Lung (tissue), 12 donors: ENCODE data around the gene RASSF5. TPM values are rescaled to one million over a fixed set of nuclear protein-coding genes. Genes with fewer than 3 reads are reported as not detected.

ENCODE experiments used
- ATAC-seq: fragments of 200-7000 bp; cut with Tn5 transposase; one replicate; pipeline ENCODE4 v1.9.1; 2020; ENCODE audit warnings: moderate number of reproducible peaks; ENCODE audit not compliant: insufficient read depth, low FRiP score
- DNase-seq, 3 donors: peaks; one replicate each; pipeline ENCODE4 v3.0.0-alpha.2; 2013 to 2017
- H3K27ac ChIP-seq, 2 donors: one replicate each; pipeline ENCODE4 v1.5.1; 2013; ENCODE audit warnings: mild to moderate bottlenecking in 2 of 2, moderate library complexity in 2 of 2, control low read depth in 1 of 2, inconsistent platforms in 1 of 2, low read depth in 1 of 2, low read length in 1 of 2
- H3K27me3 ChIP-seq, 3 donors: one replicate each; pipeline ENCODE4 v1.5.1; 2013; ENCODE audit warnings: low read length in 2 of 3; ENCODE audit not compliant: control insufficient read depth in 3 of 3, insufficient read depth in 3 of 3
- H3K36me3 ChIP-seq, 4 donors: one replicate each; pipeline ENCODE4 v1.5.1; 2013; ENCODE audit warnings: low read length in 4 of 4, mild to moderate bottlenecking in 1 of 4, moderate library complexity in 1 of 4; ENCODE audit not compliant: control insufficient read depth in 4 of 4, insufficient read depth in 4 of 4
- H3K4me1 ChIP-seq, 5 donors: one replicate each; pipeline ENCODE4 v1.5.1; 2013; ENCODE audit warnings: low read length in 5 of 5, mild to moderate bottlenecking in 2 of 5, moderate library complexity in 1 of 5; ENCODE audit not compliant: control insufficient read depth in 5 of 5, insufficient read depth in 5 of 5
- H3K4me3 ChIP-seq: one replicate; pipeline ENCODE4 v1.5.1; 2013; ENCODE audit warnings: mild to moderate bottlenecking, control low read depth, moderate library complexity
- H3K9ac ChIP-seq, 2 donors: one replicate each; pipeline ENCODE4 v1.5.1; 2013; ENCODE audit warnings: low read length in 2 of 2, control low read depth in 1 of 2; ENCODE audit not compliant: insufficient read depth in 1 of 2
- H3K9me3 ChIP-seq, 4 donors: one replicate each; pipeline ENCODE4 v1.5.1; 2013; ENCODE audit warnings: low read length in 3 of 4, mild to moderate bottlenecking in 1 of 4, moderate library complexity in 1 of 4; ENCODE audit not compliant: control insufficient read depth in 4 of 4, insufficient read depth in 3 of 4
- CTCF ChIP-seq: IDR thresholded peaks from 2 replicates; pipeline ENCODE4 v1.5.1; 2012; ENCODE audit warnings: mild to moderate bottlenecking; ENCODE audit errors: control extremely low read depth, extremely low read depth
- WGBS, 2 donors: extraction: QIAGEN DNeasy Blood & Tissue Kit; methylation state at CpG; one replicate each; pipeline ENCODE4 v1.1.7; 2013; 5-methylcytosine and 5-hydroxymethylcytosine counted together
- polyA plus RNA-seq, 2 donors: library from polyadenylated mRNA; stranded (reverse); fragments of 200-250 nt; gene quantifications; one replicate each; pipeline ENCODE4 v1.2.1, GENCODE V29; 2013
- total RNA-seq, 2 donors: library from RNA; depleted of rRNA in 1 of 2; stranded (reverse); fragments of >200 nt in 1 of 2; gene quantifications; one replicate each; pipeline ENCODE4 v1.2.1, GENCODE V29; 2014 to 2021
- donor health status: control.
- donor health status: control.
- donor health status: Bipolar disorder and iron deficiency.
- donor health status: healthy.
- donor health status: DM: yes; HTN: yes; CAD: no.

Gene RASSF5
- total and polyA plus RNA-seq, 4 donors: 10.3 to 38.2 (median 30.7) TPM

GRCh38 chr1:206578068-206578977 is 71.0 kb downstream of the RASSF5 start:
- no peak for ATAC-seq
- 67 to 78% methylated on average over 10 of the region's 10 CpGs for WGBS, 2 donors
- H3K27ac ChIP-seq: peak overlapping the region in 1 of 2 donors; percentile 32

DNA sequence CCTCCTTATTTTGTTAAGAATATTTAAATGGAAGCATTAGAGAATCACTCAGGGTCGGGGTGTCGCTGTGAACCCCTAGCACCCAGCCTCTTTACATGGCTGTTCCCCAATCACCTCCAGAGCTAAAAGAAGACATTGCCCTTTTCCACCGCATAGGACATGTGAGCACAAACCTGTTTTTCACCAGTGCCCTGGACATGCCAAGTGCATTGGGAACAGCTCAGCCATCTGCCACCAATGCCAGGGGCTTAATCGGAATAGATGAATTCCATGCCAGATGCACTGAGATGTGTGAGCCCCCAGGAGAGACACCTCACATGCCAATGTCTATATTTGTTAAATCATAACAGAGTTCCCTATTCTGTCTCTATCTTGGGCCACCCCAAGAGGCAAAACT is 71.6 kb downstream of the RASSF5 start:
- Histone ChIP-seq H3K27ac (no peak overlapping the region), H3K9me3 (no peaks in the 10 kb centered on the region), H3K36me3 (peaks cover 0 to 3% (median 0%) of the 10 kb centered on the region in 4 donors), H3K27me3 (no peaks in the 10 kb centered on the region), H3K4me1 (peaks cover 0 to 19% (median 3%) of the 10 kb centered on the region in 5 donors), H3K4me3 (no peak overlapping the region), H3K9ac (no peak overlapping the region)
- ATAC-seq (no peak), DNase-seq (no peak)
- TF ChIP-seq CTCF: no peak
- 90 to 96% methylated on average over 4 of the region's 4 CpGs for WGBS, 2 donors

More at GRCh38 chr1:206578068-206578977, 71.0 kb downstream of the RASSF5 start:
- Histone ChIP-seq H3K4me1 (peaks cover 0 to 21% (median 3%) of the 10 kb centered on the region in 5 donors), H3K27me3 (no peaks in the 10 kb centered on the region), H3K9ac (no peak overlapping the region), H3K9me3 (no peaks in the 10 kb centered on the region), H3K4me3 (no peak overlapping the region), H3K36me3 (peaks cover 0 to 1% (median 0%) of the 10 kb centered on the region in 4 donors)
- TF ChIP-seq CTCF: no peak
- DNase-seq: no peak

- peaks cover 0 to 4% (median 0%) of the 10 kb centered on the region in 4 donors for H3K36me3 ChIP-seq
- DNase-seq: peak in 1 of 3 donors; percentile 34
- no peak for TF ChIP-seq CTCF
- H3K27me3 ChIP-seq: no peaks in the 10 kb centered on the region
- WGBS, 2 donors: 35 to 63% methylated on average over 11 of the region's 11 CpGs
- H3K4me1 ChIP-seq: peaks cover 0 to 21% (median 3%) of the 10 kb centered on the region in 5 donors
- H3K27ac ChIP-seq: peak overlapping the region in 1 of 2 donors; percentile 85
- H3K4me3 ChIP-seq: no peak overlapping the region
- no peak for ATAC-seq
- H3K9ac ChIP-seq: no peak overlapping the region
- H3K9me3 ChIP-seq: no peaks in the 10 kb centered on the region
Measured at GRCh38 chr1:206579747-206580437, 72.6 kb downstream of the RASSF5 start.
